SJCRH30 (cell line): Measurements from ENCODE around the gene SENP8. TPM values are rescaled to one million over a fixed set of nuclear protein-coding genes. Genes with fewer than 3 reads are reported as not detected.

Source experiments
- DNase-seq, 2 experiments: peaks; one replicate each; pipeline ENCODE4 v3.0.0-alpha.2; 2015 to 2020
- H3K27ac ChIP-seq: fragments of 250-450 bp; sonication (Bioruptor Pico); 2 replicates; pipeline ENCODE4 v1.5.1; 2020; ENCODE audit warnings: mild to moderate bottlenecking, moderate library complexity
- H3K27me3 ChIP-seq: fragments of 250-450 bp; sonication (Bioruptor Pico); 2 replicates; pipeline ENCODE4 v1.5.1; 2020; ENCODE audit warnings: mild to moderate bottlenecking, moderate library complexity
- H3K36me3 ChIP-seq: fragments of 250-450 bp; sonication (Bioruptor Pico); 2 replicates; pipeline ENCODE4 v1.5.1; 2020; ENCODE audit warnings: mild to moderate bottlenecking, moderate library complexity
- H3K4me1 ChIP-seq: fragments of 250-450 bp; sonication (Bioruptor Pico); 2 replicates; pipeline ENCODE4 v1.5.1; 2020; ENCODE audit warnings: mild to moderate bottlenecking, moderate library complexity
- H3K4me3 ChIP-seq: fragments of 250-450 bp; sonication (Bioruptor Pico); 2 replicates; pipeline ENCODE4 v1.5.1; 2020; ENCODE audit warnings: mild to moderate bottlenecking, moderate library complexity
- H3K9me3 ChIP-seq: fragments of 250-450 bp; sonication (Bioruptor Pico); replicated peaks from 2 replicates; pipeline ENCODE4 v1.5.1; 2020; ENCODE audit warnings: mild to moderate bottlenecking, moderate library complexity
- total RNA-seq: library from RNA; depleted of rRNA; stranded (reverse); fragments of >200 nt; shearing (Covaris generic); gene quantifications from 2 replicates; pipeline ENCODE4 v1.2.3, GENCODE V29; 2014

Gene SENP8
- total RNA-seq, 1 experiment from 2014 or later, result 7.7 TPM

GRCh38 chr15:72131922-72132321 lies 13.7 kb downstream of the SENP8 start:
- no peak for DNase-seq
- H3K9me3 ChIP-seq, result no peaks in the 10 kb centered on the region
- no peaks in the 10 kb centered on the region for H3K36me3 ChIP-seq
- H3K4me1 ChIP-seq, result peaks cover 6% of the 10 kb centered on the region; the same call in 1 of the 2 replicates
- no peak overlapping the region for H3K27ac ChIP-seq
- H3K27me3 ChIP-seq, result no peaks in the 10 kb centered on the region
- H3K4me3 ChIP-seq, result no peak overlapping the region

- no peak overlapping the region for H3K4me3 ChIP-seq
- DNase-seq, result no peak
- H3K27me3 ChIP-seq, result no peaks in the 10 kb centered on the region
- H3K4me1 ChIP-seq, result peaks cover 10% of the 10 kb centered on the region; the same call in 1 of the 2 replicates
- no peaks in the 10 kb centered on the region for H3K9me3 ChIP-seq
- H3K36me3 ChIP-seq, result no peaks in the 10 kb centered on the region
- H3K27ac ChIP-seq, result no peak overlapping the region
Observed at GRCh38 chr15:72133211-72133610, 15.0 kb downstream of the SENP8 start.

GRCh38 chr15:72135719-72136118 lies 17.5 kb downstream of the SENP8 start:
- no peaks in the 10 kb centered on the region for H3K27me3 ChIP-seq
- no peak overlapping the region for H3K4me3 ChIP-seq
- no peak overlapping the region for H3K27ac ChIP-seq
- H3K36me3 ChIP-seq, result no peaks in the 10 kb centered on the region
- no peaks in the 10 kb centered on the region for H3K9me3 ChIP-seq
- DNase-seq, result peak in 1 of 2 experiments; percentile 21
- peaks cover 10% of the 10 kb centered on the region; the same call in 1 of the 2 replicates for H3K4me1 ChIP-seq

- Histone ChIP-seq H3K27ac (no peak overlapping the region), H3K9me3 (no peaks in the 10 kb centered on the region), H3K4me1 (peaks cover 15% of the 10 kb centered on the region; the same call in 1 of the 2 replicates), H3K36me3 (no peaks in the 10 kb centered on the region; the same call in 1 of the 2 replicates), H3K4me3 (no peak overlapping the region), H3K27me3 (no peaks in the 10 kb centered on the region)
- peak in 1 of 2 experiments; percentile 40 for DNase-seq
Observed at GRCh38 chr15:72136170-72137051, 18.2 kb downstream of the SENP8 start.

GRCh38 chr15:72139667-72140066 lies 21.5 kb downstream of the SENP8 start:
- DNase-seq, result no peak
- no peaks in the 10 kb centered on the region for H3K27me3 ChIP-seq
- H3K36me3 ChIP-seq, result no peaks in the 10 kb centered on the region; the same call in 1 of the 2 replicates
- peaks cover 20% of the 10 kb centered on the region for H3K4me1 ChIP-seq
- no peaks in the 10 kb centered on the region for H3K9me3 ChIP-seq
- H3K27ac ChIP-seq, result no peak overlapping the region
- no peak overlapping the region for H3K4me3 ChIP-seq

GRCh38 chr15:72140088-72140487 lies 21.9 kb downstream of the SENP8 start:
- no peak for DNase-seq
- Histone ChIP-seq H3K27me3 (no peaks in the 10 kb centered on the region), H3K9me3 (no peaks in the 10 kb centered on the region), H3K36me3 (no peaks in the 10 kb centered on the region; the same call in 1 of the 2 replicates), H3K4me3 (no peak overlapping the region), H3K4me1 (peaks cover 20% of the 10 kb centered on the region), H3K27ac (no peak overlapping the region)

GRCh38 chr15:72141171-72142084 lies 23.2 kb downstream of the SENP8 start:
- Histone ChIP-seq H3K9me3 (no peaks in the 10 kb centered on the region), H3K4me1 (peaks cover 14% of the 10 kb centered on the region), H3K4me3 (no peak overlapping the region), H3K27ac (no peak overlapping the region), H3K27me3 (no peaks in the 10 kb centered on the region), H3K36me3 (no peaks in the 10 kb centered on the region; the same call in 1 of the 2 replicates)
- no peak for DNase-seq

GRCh38 chr15:72146221-72146620 lies 28.0 kb downstream of the SENP8 start:
- H3K36me3 ChIP-seq, result no peaks in the 10 kb centered on the region; the same call in 1 of the 2 replicates
- H3K4me1 ChIP-seq, result peaks cover 7% of the 10 kb centered on the region
- no peak for DNase-seq
- no peaks in the 10 kb centered on the region for H3K9me3 ChIP-seq
- H3K27me3 ChIP-seq, result no peaks in the 10 kb centered on the region
- H3K4me3 ChIP-seq, result no peak overlapping the region
- H3K27ac ChIP-seq, result no peak overlapping the region

GRCh38 chr15:72146934-72147333 lies 28.7 kb downstream of the SENP8 start:
- no peak for DNase-seq
- no peaks in the 10 kb centered on the region for H3K36me3 ChIP-seq
- no peak overlapping the region for H3K4me3 ChIP-seq
- no peaks in the 10 kb centered on the region for H3K4me1 ChIP-seq
- H3K9me3 ChIP-seq, result no peaks in the 10 kb centered on the region
- H3K27me3 ChIP-seq, result no peaks in the 10 kb centered on the region
- no peak overlapping the region for H3K27ac ChIP-seq

GRCh38 chr15:72147418-72147817 lies 29.2 kb downstream of the SENP8 start:
- Histone ChIP-seq H3K36me3 (no peaks in the 10 kb centered on the region), H3K27ac (no peak overlapping the region), H3K9me3 (no peaks in the 10 kb centered on the region), H3K4me1 (no peaks in the 10 kb centered on the region), H3K4me3 (no peak overlapping the region), H3K27me3 (no peaks in the 10 kb centered on the region)
- no peak for DNase-seq

- Histone ChIP-seq H3K4me1 (peaks cover 8% of the 10 kb centered on the region), H3K9me3 (no peaks in the 10 kb centered on the region), H3K27ac (no peak overlapping the region), H3K4me3 (no peak overlapping the region), H3K27me3 (no peaks in the 10 kb centered on the region), H3K36me3 (no peaks in the 10 kb centered on the region)
- DNase-seq, result no peak
Observed at GRCh38 chr15:72153269-72154000, 35.2 kb downstream of the SENP8 start.

- no peak for DNase-seq
- Histone ChIP-seq H3K9me3 (no peaks in the 10 kb centered on the region), H3K36me3 (no peaks in the 10 kb centered on the region), H3K4me3 (no peak overlapping the region), H3K27ac (no peak overlapping the region), H3K4me1 (peaks cover 8% of the 10 kb centered on the region), H3K27me3 (no peaks in the 10 kb centered on the region)
Observed at GRCh38 chr15:72154316-72154715, 36.1 kb downstream of the SENP8 start.

- Histone ChIP-seq H3K4me1 (peaks cover 8% of the 10 kb centered on the region), H3K27me3 (no peaks in the 10 kb centered on the region), H3K4me3 (peak overlapping the region; percentile 58), H3K36me3 (no peaks in the 10 kb centered on the region), H3K9me3 (no peaks in the 10 kb centered on the region), H3K27ac (peak overlapping the region; percentile 40)
- peak; percentile 74 to 76 for DNase-seq
Observed at GRCh38 chr15:72155003-72155621, 36.9 kb downstream of the SENP8 start.
